ES-I3 (cell line): ENCODE data around the gene MORN4.

Experiments used
- H3K36me3 ChIP-seq: 2 replicates; pipeline ENCODE4 v1.6.1; 2013; ENCODE audit warnings: mild to moderate bottlenecking, low read length, control low read depth, moderate library complexity; ENCODE audit not compliant: insufficient read depth
- H3K4me1 ChIP-seq: 2 replicates; pipeline ENCODE4 v1.6.1; 2013; ENCODE audit warnings: mild to moderate bottlenecking, control low read depth, low read length; ENCODE audit not compliant: insufficient read depth
- H3K9ac ChIP-seq: 2 replicates; pipeline ENCODE4 v1.6.1; 2013; ENCODE audit warnings: low read depth, mild to moderate bottlenecking, low read length, moderate library complexity
- H3K9me3 ChIP-seq: 2 replicates; pipeline ENCODE4 v1.6.1; 2013; ENCODE audit warnings: mild to moderate bottlenecking, low read length, moderate library complexity; ENCODE audit not compliant: control insufficient read depth, insufficient read depth

Gene MORN4

DNA sequence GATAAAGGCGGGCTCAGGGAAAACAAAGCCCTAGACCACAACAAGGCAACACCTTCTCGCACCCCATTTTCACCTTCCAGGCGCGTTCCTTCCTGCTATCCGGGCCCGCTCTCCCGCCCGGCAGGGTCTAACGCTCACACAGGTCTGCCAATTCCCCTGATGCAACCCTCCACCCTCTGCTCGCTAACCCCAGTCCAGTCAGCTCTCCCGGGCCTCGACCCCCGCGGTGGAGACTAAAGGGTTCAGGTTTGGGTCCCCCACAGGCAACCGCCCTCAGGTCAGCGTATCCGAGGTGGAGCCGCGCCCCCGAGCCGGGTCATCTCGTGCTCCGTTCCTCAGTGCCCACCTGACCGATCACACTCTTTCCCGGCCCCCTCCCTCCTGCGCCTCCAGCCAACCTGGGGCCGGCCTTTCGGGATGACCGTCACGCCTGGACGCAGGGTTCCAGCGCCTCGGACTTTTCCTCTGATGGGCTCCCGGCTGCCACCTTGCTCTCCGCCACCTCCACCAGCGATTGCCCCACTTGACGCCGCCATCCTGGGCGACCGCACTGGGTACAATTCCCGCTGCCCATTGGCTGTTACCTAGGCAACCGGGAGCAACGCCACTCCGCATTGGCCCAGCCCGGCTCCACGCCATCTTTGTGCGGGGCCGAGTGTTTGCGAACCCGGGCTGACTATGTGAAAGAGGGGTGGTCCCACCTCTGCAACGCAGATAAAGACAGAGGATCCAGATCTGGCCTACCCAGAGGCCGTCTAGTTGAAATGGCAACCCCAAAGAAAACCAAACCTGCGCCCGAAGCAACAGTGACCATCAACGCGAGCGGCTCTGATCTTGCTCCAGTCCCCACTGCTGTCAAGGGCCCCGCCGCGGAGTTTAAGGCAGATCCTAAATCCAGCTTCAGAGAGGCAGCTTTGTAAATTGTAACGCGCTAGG, at the start of gene MORN4:
MORN4 (minus strand) TSS at position 552 of the 936 bp plus-strand sequence. CDS start 13,847 bp downstream, outside the sequence.
- Histone ChIP-seq H3K9ac (peak within 1 kb of the TSS; percentile 74), H3K9me3 (no peaks in the 10 kb centered on the region), H3K4me1 (no peaks in the 10 kb centered on the region), H3K36me3 (no peaks in the 10 kb centered on the region)

- Histone ChIP-seq H3K9ac (no peak overlapping the region), H3K9me3 (no peaks in the 10 kb centered on the region), H3K4me1 (peaks cover 9% of the 10 kb centered on the region), H3K36me3 (no peaks in the 10 kb centered on the region)
Measured at GRCh38 chr10:97682042-97682441, 48.7 kb upstream of the MORN4 start.

GRCh38 chr10:97679594-97679993, 46.3 kb upstream of the MORN4 start:
- 0 out of 2 replicates have a peak, but pooled peaks cover 2% of the 10 kb centered on the region for H3K36me3 ChIP-seq
- no peak overlapping the region for H3K9ac ChIP-seq
- H3K4me1 ChIP-seq, result peaks cover 9% of the 10 kb centered on the region
- no peaks in the 10 kb centered on the region for H3K9me3 ChIP-seq

- no peak overlapping the region for H3K9ac ChIP-seq
- H3K4me1 ChIP-seq, result no peaks in the 10 kb centered on the region; the same call in 1 of the 2 replicates
- H3K9me3 ChIP-seq, result no peaks in the 10 kb centered on the region
- H3K36me3 ChIP-seq, result peaks cover 9% of the 10 kb centered on the region
Measured at GRCh38 chr10:97676770-97677581, 43.7 kb upstream of the MORN4 start.

DNA sequence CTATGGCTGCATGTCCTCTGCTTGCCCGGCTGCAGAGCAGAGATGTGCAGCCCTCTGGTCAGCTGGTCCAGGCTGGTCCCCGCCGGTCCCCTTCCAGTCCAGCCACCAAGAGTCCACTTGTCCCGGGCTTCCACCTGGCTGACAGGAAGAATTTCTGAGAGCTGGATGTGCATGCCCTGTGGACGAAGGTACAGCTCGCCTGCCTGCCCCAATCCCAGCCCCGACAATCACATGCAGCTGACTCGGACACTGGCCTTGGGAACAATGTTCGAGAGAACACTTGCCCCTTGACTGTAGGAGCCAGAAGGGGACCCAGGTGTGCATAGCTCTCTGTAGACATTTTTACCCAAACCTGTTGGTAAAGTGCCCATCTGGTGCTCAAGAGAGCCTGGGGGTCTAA, 41.9 kb upstream of the MORN4 start:
- Histone ChIP-seq H3K9ac (no peak overlapping the region), H3K4me1 (no peaks in the 10 kb centered on the region; the same call in 1 of the 2 replicates), H3K9me3 (no peaks in the 10 kb centered on the region), H3K36me3 (peaks cover 9% of the 10 kb centered on the region)

DNA sequence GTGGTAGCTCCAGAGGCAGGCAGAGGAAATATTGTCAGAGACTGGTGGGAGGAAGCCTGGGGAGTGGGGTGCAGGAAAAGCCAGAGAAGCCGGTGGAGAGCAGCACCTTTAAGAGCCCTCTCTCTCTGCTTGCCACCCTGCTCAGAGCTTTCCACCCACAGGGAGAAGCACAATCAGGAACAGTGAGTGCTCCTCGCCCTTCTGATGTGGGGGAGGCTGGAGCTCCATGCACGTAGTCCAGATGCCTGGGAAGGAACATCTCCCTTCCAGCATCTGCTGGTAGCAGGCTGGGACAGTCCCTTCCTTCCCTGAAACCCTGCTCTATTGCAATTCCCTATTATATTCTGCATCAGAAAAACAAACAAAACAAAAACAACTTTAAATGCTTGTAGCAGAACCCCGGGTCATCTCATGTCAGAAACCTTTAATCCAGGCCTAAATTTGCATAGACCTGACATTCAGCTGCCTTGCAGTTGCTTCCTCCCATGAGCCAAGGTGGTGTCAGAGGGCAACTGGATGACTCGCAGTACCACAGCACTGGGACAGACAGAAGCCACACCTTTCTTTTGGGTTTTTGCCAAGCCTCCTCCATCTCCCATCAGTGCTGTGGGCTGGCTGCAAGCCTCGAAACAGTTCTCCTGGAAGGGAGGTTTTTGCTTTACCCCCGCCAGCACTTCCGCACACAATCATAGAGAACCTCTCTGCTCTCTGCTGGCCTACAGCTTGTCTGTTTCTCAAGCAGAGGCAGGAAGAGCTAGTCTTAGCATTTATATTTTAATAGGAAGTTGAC, 40.6 kb upstream of the MORN4 start:
- Histone ChIP-seq H3K36me3 (peaks cover 15% of the 10 kb centered on the region), H3K9ac (no peak overlapping the region)

GRCh38 chr10:97669571-97669970, 36.3 kb upstream of the MORN4 start:
- H3K36me3 ChIP-seq, result peaks cover 24% of the 10 kb centered on the region
- no peak overlapping the region for H3K9ac ChIP-seq
- H3K4me1 ChIP-seq, result no peaks in the 10 kb centered on the region
- H3K9me3 ChIP-seq, result no peaks in the 10 kb centered on the region

More for the DNA sequence above, 40.6 kb upstream of the MORN4 start:
- Histone ChIP-seq H3K9me3 (no peaks in the 10 kb centered on the region), H3K4me1 (no peaks in the 10 kb centered on the region; the same call in 1 of the 2 replicates)

GRCh38 chr10:97667463-97667862, 34.2 kb upstream of the MORN4 start:
- no peaks in the 10 kb centered on the region for H3K9me3 ChIP-seq
- no peaks in the 10 kb centered on the region for H3K4me1 ChIP-seq
- no peak overlapping the region for H3K9ac ChIP-seq
- H3K36me3 ChIP-seq, result peaks cover 23% of the 10 kb centered on the region

DNA sequence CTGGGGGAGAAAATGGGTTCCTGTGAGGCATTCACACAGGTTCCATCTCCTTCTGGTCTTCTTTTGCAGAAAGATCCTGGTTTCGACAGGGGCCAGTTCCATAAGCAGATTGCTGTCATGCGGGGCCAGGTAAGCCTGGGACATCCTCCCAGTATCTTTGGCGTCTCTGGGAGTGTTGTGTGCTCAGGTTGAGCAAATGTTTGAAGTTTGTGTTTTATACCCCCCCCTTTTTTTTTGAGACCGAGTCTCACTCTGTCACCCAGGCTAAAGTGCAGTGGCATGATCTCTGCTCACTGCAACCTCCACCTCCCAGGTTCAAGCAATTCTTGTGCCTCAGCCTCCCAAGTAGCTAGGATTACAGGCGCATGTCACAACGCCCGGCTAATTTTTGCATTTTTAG, 33.7 kb upstream of the MORN4 start:
- Histone ChIP-seq H3K9me3 (no peaks in the 10 kb centered on the region), H3K4me1 (no peaks in the 10 kb centered on the region), H3K9ac (no peak overlapping the region), H3K36me3 (peaks cover 23% of the 10 kb centered on the region)

DNA sequence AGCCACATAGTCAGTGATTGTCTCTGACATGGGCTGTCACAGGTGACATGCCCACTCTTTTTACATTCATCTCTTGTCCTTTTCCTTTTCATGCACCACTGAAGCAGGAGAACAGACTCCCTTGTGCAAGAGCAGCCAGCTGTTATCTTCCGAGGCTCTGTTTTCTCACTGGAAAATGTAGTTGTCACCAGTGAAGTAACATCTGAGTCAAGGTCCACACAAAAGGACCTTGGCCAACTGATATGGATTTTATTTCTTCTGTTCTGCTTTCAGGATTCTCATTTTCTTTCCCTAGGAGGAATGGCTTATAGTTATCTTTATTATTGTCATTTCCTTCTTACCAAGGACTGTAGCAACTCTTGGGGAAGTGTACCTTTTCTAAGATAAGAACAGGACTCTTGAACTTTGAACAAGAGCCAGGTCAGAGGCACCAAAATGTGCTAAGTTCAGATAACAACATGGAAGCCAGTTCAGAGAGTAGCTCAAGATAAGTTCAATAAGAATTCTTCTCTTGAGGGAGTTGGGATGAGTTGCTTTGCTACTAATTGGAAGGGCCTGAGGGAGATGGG, 31.1 kb upstream of the MORN4 start:
- H3K9ac ChIP-seq, result no peak overlapping the region
- H3K9me3 ChIP-seq, result no peaks in the 10 kb centered on the region
- H3K36me3 ChIP-seq, result peaks cover 17% of the 10 kb centered on the region; the same call in 1 of the 2 replicates
- H3K4me1 ChIP-seq, result no peaks in the 10 kb centered on the region

DNA sequence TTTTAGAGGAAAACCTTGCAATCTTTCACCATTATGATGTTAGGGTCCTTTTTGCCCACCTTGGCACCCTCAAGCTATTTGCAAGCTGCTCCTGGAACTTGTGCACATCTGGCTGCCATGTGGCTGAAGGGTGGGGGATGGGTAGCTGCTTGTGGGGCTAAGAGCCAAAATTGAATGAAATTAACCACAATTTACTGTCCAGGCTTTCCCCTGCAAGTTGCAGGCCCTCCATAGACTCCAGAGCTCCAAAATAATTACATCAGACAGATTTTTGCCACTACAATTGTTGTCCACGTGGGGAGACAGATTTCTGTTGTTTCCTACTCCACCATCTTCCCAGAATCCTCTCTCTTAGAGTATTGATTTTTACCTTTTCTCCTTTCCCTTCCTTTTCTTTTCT, 26.3 kb upstream of the MORN4 start:
- H3K9me3 ChIP-seq, result no peaks in the 10 kb centered on the region
- H3K36me3 ChIP-seq, result peaks cover 16% of the 10 kb centered on the region
- H3K9ac ChIP-seq, result no peak overlapping the region
- H3K4me1 ChIP-seq, result no peaks in the 10 kb centered on the region

DNA sequence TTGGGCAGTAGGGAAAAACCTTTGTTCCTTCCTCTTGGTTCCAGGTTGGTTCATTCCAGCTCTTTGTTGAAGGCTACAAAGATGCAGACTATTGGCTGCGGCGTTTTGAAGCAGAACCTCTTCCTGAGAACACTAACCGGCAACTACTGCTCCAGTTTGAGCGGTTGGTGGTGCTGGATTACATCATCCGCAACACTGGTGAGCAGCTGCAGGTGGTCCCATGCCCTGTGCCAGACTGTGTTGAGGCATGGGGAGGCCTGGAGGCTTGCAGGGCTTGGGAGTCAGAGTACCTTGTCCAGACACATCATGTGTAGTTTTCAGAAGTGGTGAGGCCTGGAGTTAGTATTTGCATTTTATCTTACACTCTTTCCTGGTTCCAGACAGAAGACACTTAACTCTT, 23.5 kb upstream of the MORN4 start:
- Histone ChIP-seq H3K9me3 (no peaks in the 10 kb centered on the region), H3K4me1 (peaks cover 2% of the 10 kb centered on the region; the same call in 1 of the 2 replicates), H3K36me3 (peaks cover 20% of the 10 kb centered on the region), H3K9ac (no peak overlapping the region)

- Histone ChIP-seq H3K9ac (no peak overlapping the region), H3K9me3 (no peaks in the 10 kb centered on the region), H3K36me3 (peaks cover 25% of the 10 kb centered on the region), H3K4me1 (peaks cover 27% of the 10 kb centered on the region)
Measured at GRCh38 chr10:97651773-97652172, 18.5 kb upstream of the MORN4 start.

DNA sequence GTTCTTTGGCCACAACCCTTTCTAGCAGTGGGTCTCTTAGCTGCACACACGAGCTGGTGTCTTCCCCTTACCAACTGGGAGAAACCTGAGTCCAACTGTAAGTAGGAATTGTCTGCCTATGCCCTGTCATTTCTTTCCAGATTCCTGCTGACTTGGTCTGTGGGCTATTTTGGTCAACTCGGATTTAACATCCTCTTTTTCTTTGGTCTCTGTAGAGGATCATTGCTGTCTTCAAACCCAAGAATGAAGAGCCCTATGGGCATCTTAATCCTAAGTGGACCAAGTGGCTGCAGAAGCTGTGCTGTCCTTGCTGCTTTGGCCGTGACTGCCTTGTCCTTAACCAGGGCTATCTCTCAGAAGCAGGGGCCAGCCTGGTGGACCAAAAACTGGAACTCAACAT, 17.4 kb upstream of the MORN4 start:
- Histone ChIP-seq H3K36me3 (peaks cover 22% of the 10 kb centered on the region), H3K4me1 (peaks cover 27% of the 10 kb centered on the region)

More for the DNA sequence above, 17.4 kb upstream of the MORN4 start:
- H3K9ac ChIP-seq, result no peak overlapping the region
- H3K9me3 ChIP-seq, result no peaks in the 10 kb centered on the region
